H1 (cell line): ENCODE results near the gene MGST3. TPM values are rescaled to one million over a fixed set of nuclear protein-coding genes. Genes with fewer than 3 reads are reported as not detected.
A peak's percentile ranks its signal among the peaks of the same experiment; 100 is the strongest.

ENCODE experiments used
- CTCF ChIA-PET: fragments of 300-600 bp; sonication (Branson Sonifier 250); formaldehyde crosslinking; loops from one replicate; lab custom pipeline; 2021; ENCODE audit not compliant: partially characterized antibody; lab: Charles Lee
- POLR2A ChIA-PET: fragments of 300-600 bp; sonication (Branson Sonifier 250); formaldehyde crosslinking; loops from one replicate; lab custom pipeline; 2021; ENCODE audit warnings: inconsistent platforms; ENCODE audit not compliant: partially characterized antibody; lab: Charles Lee
- DNase-seq, 2 experiments: peaks; one replicate each; pipeline versions ENCODE4 v3.0.0 to v3.0.0-alpha.2; 2010 to 2022; ENCODE audit warnings: low spot score in 2 of 2, low read depth in 1 of 2, mixed read lengths in 1 of 2
- FAIRE-seq: peaks from 2 replicates; lab custom pipeline; 2011; peaks lifted over from hg19 to GRCh38; lab: Jason Lieb, UNC
- H2AFZ ChIP-seq: 2 replicates; pipeline ENCODE4 v1.8.1; 2012; ENCODE audit warnings: low read length, inconsistent platforms
- H2AK5ac ChIP-seq: 2 replicates; pipeline ENCODE4 v1.6.1; 2013; ENCODE audit warnings: low read depth, low read length
- H2BK120ac ChIP-seq: replicated peaks from 2 replicates; pipeline ENCODE3; 2013; ENCODE audit warnings: low read depth, low read length, inconsistent platforms
- H2BK12ac ChIP-seq: 2 replicates; pipeline ENCODE4 v1.6.1; 2013; ENCODE audit warnings: low read depth, low read length
- H2BK15ac ChIP-seq: 2 replicates; pipeline ENCODE4 v1.6.1; 2013; ENCODE audit warnings: low read length
- H2BK20ac ChIP-seq: 2 replicates; pipeline ENCODE4 v1.6.1; 2013; ENCODE audit warnings: low read length
- H2BK5ac ChIP-seq: 2 replicates; pipeline ENCODE4 v1.6.1; 2013; ENCODE audit warnings: low read depth, low read length
- H3K14ac ChIP-seq: 2 replicates; pipeline ENCODE4 v1.6.1; 2013; ENCODE audit warnings: inconsistent platforms; ENCODE audit not compliant: insufficient read length
- H3K18ac ChIP-seq: 2 replicates; pipeline ENCODE4 v1.6.1; 2013; ENCODE audit warnings: low read length; ENCODE audit errors: extremely low read depth
- H3K23ac ChIP-seq: 2 replicates; pipeline ENCODE4 v1.6.1; 2013; ENCODE audit warnings: inconsistent platforms; ENCODE audit not compliant: insufficient read length
- H3K23me2 ChIP-seq: 2 replicates; pipeline ENCODE4 v1.6.1; 2013; ENCODE audit warnings: low read depth, low read length
- H3K27ac ChIP-seq: 2 replicates; pipeline ENCODE4 v1.6.1; 2011; ENCODE audit warnings: low read depth, low read length, inconsistent platforms
- H3K27me3 ChIP-seq, 4 experiments: replicated peaks in 1 of 4; 1 replicate in 1 of 4; 2 replicates in 3 of 4; pipeline versions ENCODE4 v1.6.1 to v1.8.1; 2011 to 2013; ENCODE audit warnings: low read length in 3 of 4, mild to moderate bottlenecking in 3 of 4, inconsistent platforms in 2 of 4, mixed read lengths in 2 of 4, moderate library complexity in 1 of 4; ENCODE audit not compliant: control insufficient read depth in 3 of 4, insufficient read depth in 3 of 4; ENCODE audit errors: extremely low read depth in 1 of 4
- H3K36me3 ChIP-seq, 4 experiments: 2 replicates each; pipeline versions ENCODE4 v1.6.1 to v1.8.1; 2011 to 2013; ENCODE audit warnings: mild to moderate bottlenecking in 4 of 4, low read length in 3 of 4, moderate library complexity in 2 of 4, control low read depth in 1 of 4, inconsistent platforms in 1 of 4; ENCODE audit not compliant: insufficient read depth in 4 of 4, control insufficient read depth in 2 of 4
- H3K4ac ChIP-seq: replicated peaks from 2 replicates; pipeline ENCODE3; 2013; ENCODE audit warnings: low read length, low read depth, mixed read lengths, inconsistent platforms; ENCODE audit not compliant: insufficient read length
- H3K4me1 ChIP-seq, 4 experiments: replicated peaks in 1 of 4; 1 replicate in 1 of 4; 2 replicates in 3 of 4; pipeline versions ENCODE4 v1.6.1 to v1.8.1; 2011 to 2013; ENCODE audit warnings: low read length in 3 of 4, inconsistent platforms in 2 of 4, mixed read lengths in 1 of 4; ENCODE audit not compliant: insufficient read depth in 4 of 4, control insufficient read depth in 3 of 4
- H3K4me2 ChIP-seq, 2 experiments: 2 replicates each; pipeline versions ENCODE4 v1.6.1 to v1.8.1; 2011 to 2013; ENCODE audit warnings: low read depth in 2 of 2, low read length in 2 of 2, control low read depth in 1 of 2, inconsistent platforms in 1 of 2, mild to moderate bottlenecking in 1 of 2; ENCODE audit not compliant: insufficient read depth in 1 of 2
- H3K4me3 ChIP-seq, 4 experiments: fragments of 200-600, 300-600 bp in 1 of 4; sonication (generic), shearing (Covaris generic), sonication (Bioruptor Twin) in 1 of 4; 2 replicates each; pipeline versions ENCODE4 v1.5.1 to v1.8.1; 2011 to 2016; ENCODE audit warnings: low read length in 4 of 4, low read depth in 3 of 4, control low read depth in 2 of 4, inconsistent platforms in 2 of 4, mild to moderate bottlenecking in 2 of 4, mixed read lengths in 1 of 4, moderate library complexity in 1 of 4; ENCODE audit not compliant: insufficient read depth in 2 of 4; ENCODE audit errors: extremely low read depth in 1 of 4
- H3K56ac ChIP-seq: replicated peaks from 2 replicates; pipeline ENCODE3; 2013; ENCODE audit warnings: low read depth, mild to moderate bottlenecking, mixed read lengths, low read length, inconsistent platforms; ENCODE audit not compliant: insufficient read length
- H3K79me1 ChIP-seq: 2 replicates; pipeline ENCODE4 v1.6.1; 2013; ENCODE audit warnings: low read depth, low read length, control low read depth
- H3K79me2 ChIP-seq, 2 experiments: 2 replicates each; pipeline versions ENCODE4 v1.6.1 to v1.8.1; 2012 to 2013; ENCODE audit warnings: low read length in 2 of 2, mild to moderate bottlenecking in 2 of 2, inconsistent platforms in 1 of 2; ENCODE audit not compliant: insufficient read depth in 2 of 2, control insufficient read depth in 1 of 2
- H3K9ac ChIP-seq, 4 experiments: replicated peaks in 1 of 4; 1 replicate in 1 of 4; 2 replicates in 3 of 4; pipeline versions ENCODE4 v1.6.1 to v1.8.1; 2011 to 2013; ENCODE audit warnings: low read depth in 3 of 4, low read length in 3 of 4, control low read depth in 2 of 4, mild to moderate bottlenecking in 2 of 4, moderate library complexity in 2 of 4, inconsistent platforms in 1 of 4; ENCODE audit errors: extremely low read depth in 1 of 4
- H3K9me3 ChIP-seq, 2 experiments: 2 replicates each; pipeline versions ENCODE4 v1.6.1 to v1.8.1; 2012 to 2013; ENCODE audit warnings: mild to moderate bottlenecking in 2 of 2, moderate library complexity in 2 of 2, control low read depth in 1 of 2, inconsistent platforms in 1 of 2, low read depth in 1 of 2, low read length in 1 of 2, mixed read lengths in 1 of 2; ENCODE audit not compliant: insufficient read depth in 2 of 2
- H4K20me1 ChIP-seq, 2 experiments: replicated peaks in 1 of 2; 2 replicates each; pipeline versions ENCODE3 to v1.8.1; 2011 to 2013; ENCODE audit warnings: inconsistent platforms in 2 of 2, low read length in 2 of 2, mild to moderate bottlenecking in 1 of 2; ENCODE audit not compliant: insufficient read depth in 2 of 2, control insufficient read depth in 1 of 2
- H4K5ac ChIP-seq: 2 replicates; pipeline ENCODE4 v1.6.1; 2013; ENCODE audit warnings: low read length, low read depth, mixed read lengths, inconsistent platforms; ENCODE audit not compliant: insufficient read length
- H4K8ac ChIP-seq: 2 replicates; pipeline ENCODE4 v1.8.0; 2013; ENCODE audit warnings: mild to moderate bottlenecking, moderate library complexity, low read length, inconsistent platforms; ENCODE audit not compliant: insufficient read depth; ENCODE audit errors: extremely low read depth
- H4K91ac ChIP-seq: replicated peaks from 2 replicates; pipeline ENCODE3; 2013; ENCODE audit warnings: low read length, mixed read lengths, inconsistent platforms; ENCODE audit not compliant: insufficient read length
- EP300 ChIP-seq, 2 experiments: IDR thresholded peaks; 1 replicate in 1 of 2; 2 replicates in 1 of 2; pipeline ENCODE4 v1.6.1; 2011 to 2012; ENCODE audit warnings: low read depth in 2 of 2, low read length in 2 of 2, mild to moderate bottlenecking in 2 of 2, borderline replicate concordance in 1 of 2, inconsistent platforms in 1 of 2, moderate library complexity in 1 of 2
- POLR2A ChIP-seq, 2 experiments: IDR thresholded peaks; 1 replicate in 1 of 2; 2 replicates in 1 of 2; pipeline ENCODE4 v1.6.1; 2011; ENCODE audit warnings: low read depth in 2 of 2, low read length in 2 of 2, mild to moderate bottlenecking in 2 of 2; ENCODE audit errors: control extremely low read depth in 1 of 2
- POLR2AphosphoS5 ChIP-seq: IDR thresholded peaks from 2 replicates; pipeline ENCODE4 v1.6.1; 2011; ENCODE audit warnings: low read depth, low read length
- WGBS, 2 experiments: shearing (Covaris generic) in 1 of 2; methylation state at CpG; one replicate each; pipeline versions ENCODE4 v1.1.6 to v1.1.7; 2013 to 2015; ENCODE audit warnings: low lambda C conversion rate in 2 of 2, mixed read lengths in 2 of 2, inconsistent platforms in 1 of 2, low coverage in 1 of 2, missing lambda C conversion rate in 1 of 2; ENCODE audit not compliant: insufficient replicate concordance in 2 of 2, insufficient coverage in 1 of 2, insufficient read length in 1 of 2; ENCODE audit errors: extremely low coverage in 1 of 2, missing lambda C conversion rate in 1 of 2; 5-methylcytosine and 5-hydroxymethylcytosine counted together
- polyA plus RNA-seq, 7 experiments: library from polyadenylated mRNA; depleted of rRNA in 3 of 7; stranded (reverse) in 5 of 7; unstranded in 2 of 7; fragments of >200 nt in 5 of 7; fragments of 200-250 nt in 2 of 7; gene quantifications; 1 replicate in 5 of 7; 2 replicates in 1 of 7; 4 replicates in 1 of 7; pipeline versions ENCODE4 v1.2.1 to v1.2.3, GENCODE V29; 2011 to 2013; ENCODE audit warnings: missing spikeins in 2 of 7, mixed read lengths in 2 of 7
- total RNA-seq: library from RNA; stranded (reverse); fragmentation: NEBNext Ultra II Directional; extraction: Animal tissue kit (Norgen Biotek cat#: 25700); gene quantifications from 2 replicates; pipeline ENCODE4 v1.2.1, GENCODE V29; 2021

Gene MGST3
- total and polyA plus RNA-seq, 2 of the 8 experiments (the other 6 are each of a cell fraction or from before 2014, with no cell fraction given), result 124 to 257 TPM

GRCh38 chr1:165698761-165699052 is 67.7 kb downstream of the MGST3 start:
- no peak overlapping the region for H4K91ac ChIP-seq
- ChIA-PET CTCF (interaction anchor here (0.8 to 2.5 kb wide), 3 partner anchors 10 to 18 kb away, joined by 3 to 8 read pairs (median 6); no protein-coding TSS in a partner anchor), POLR2A (interaction anchor here (0.5 to 2.7 kb wide), 12 partner anchors 13 to 389 kb away, joined by 3 to 12 read pairs (median 4); partner anchors contain the start of gene TMCO1)
- peaks cover 0 to 28% of the 10 kb centered on the region in 2 experiments; a peak in 2 of 4 replicates for H3K79me2 ChIP-seq
- no peak overlapping the region for H2BK20ac ChIP-seq
- H3K9me3 ChIP-seq, result peaks cover 0 to 2% of the 10 kb centered on the region in 2 experiments; a peak in 1 of 4 replicates
- peak overlapping the region in 3 of 4 experiments; percentile 26 to 88 (median 46); a peak in 3 of 7 replicates for H3K9ac ChIP-seq
- H3K36me3 ChIP-seq, result peaks cover 0 to 4% (median 1%) of the 10 kb centered on the region in 4 experiments; a peak in 2 of 8 replicates
- H3K18ac ChIP-seq, result peak overlapping the region; percentile 97
- peak overlapping the region; percentile 86 for H4K5ac ChIP-seq
- no peak overlapping the region for H2AK5ac ChIP-seq
- H2AFZ ChIP-seq, result peak overlapping the region; percentile 96
- no peak overlapping the region for H4K8ac ChIP-seq
- no peak for DNase-seq
- TF ChIP-seq POLR2AphosphoS5 (0 out of 2 replicates have a peak, but pooled peaks have one; percentile 25), POLR2A (IDR thresholded peaks at IDR 0.05; ENCODE audit: control extremely low read depth in 1 of 2, low read depth in 2 of 2, low read length in 2 of 2) (peak in 1 of 2 experiments; percentile 55; a peak in 2 of 3 replicates), EP300 (IDR thresholded peaks at IDR 0.05; ENCODE audit: borderline replicate concordance in 1 of 2, low read depth in 2 of 2, low read length in 2 of 2) (no peak)
- H3K4me3 ChIP-seq, result peak overlapping the region; percentile 50 to 99 (median 74); a peak in 7 of 8 replicates
- peak overlapping the region; percentile 96 for H3K4ac ChIP-seq
- no peaks in the 10 kb centered on the region for H3K27me3 ChIP-seq
- no peak overlapping the region for H3K14ac ChIP-seq
- FAIRE-seq, result no peak
- no peaks in the 10 kb centered on the region; the same call in 1 of the 2 replicates for H3K79me1 ChIP-seq
- H4K20me1 ChIP-seq, result peaks cover 0 to 2% of the 10 kb centered on the region in 2 experiments
- no peak overlapping the region for H2BK12ac ChIP-seq
- H3K56ac ChIP-seq, result no peak overlapping the region
- no peak overlapping the region for H2BK120ac ChIP-seq
- peaks cover 3% of the 10 kb centered on the region for H3K23me2 ChIP-seq
- no peak overlapping the region; the same call in 1 of the 2 replicates for H2BK5ac ChIP-seq
- H3K4me1 ChIP-seq, result peaks cover 0 to 3% (median 0%) of the 10 kb centered on the region in 4 experiments; a peak in 1 of 7 replicates
- peak overlapping the region; percentile 63; the same call in 1 of the 2 replicates for H3K27ac ChIP-seq
- H3K23ac ChIP-seq, result no peak overlapping the region
- peak overlapping the region; percentile 99 for H2BK15ac ChIP-seq
- peak overlapping the region; percentile 72 to 93 for H3K4me2 ChIP-seq
- WGBS, 2 experiments, result 9% methylated on average over 7 of the region's 7 CpGs; no CpG with 5 or more reads in 1 of the 2 experiments
